Measurements from ENCODE around the gene GJC2.

GRCh38 chr1:228118040-228118439, 31.7 kb upstream of the GJC2 start:
- no peak for TF ChIP-seq CTCF (conservative IDR thresholded peaks at IDR 0.05; ENCODE audit: low read length)
- TF ChIP-seq EZH2phosphoT487 (IDR thresholded peaks at IDR 0.05; ENCODE audit: borderline replicate concordance): no peak
